Panc1 (cell line): ENCODE data around the gene CCND1. TPM values are rescaled to one million over a fixed set of nuclear protein-coding genes. Genes with fewer than 3 reads are reported as not detected.

Experiments
- ATAC-seq: fragments of 200-7000 bp; cut with Tn5 transposase; 2 replicates; pipeline ENCODE4 v1.9.1; 2020; ENCODE audit warnings: mild to moderate bottlenecking, moderate library complexity
- BruUV-seq: library from RNA; stranded (reverse); fragments of 400-500 nt; replicated peaks from 2 replicates; lab custom pipeline; 2021; lab: Mats Ljungman, UMichigan
- CTCF ChIA-PET: fragments of 300-600 bp; sonication (Branson Sonifier 250); formaldehyde crosslinking; loops from one replicate; lab custom pipeline; 2022; ENCODE audit warnings: antibody characterized with exemption; lab: Charles Lee
- POLR2A ChIA-PET: fragments of 300-600 bp; sonication (Branson Sonifier 250); formaldehyde crosslinking; loops from one replicate; lab custom pipeline; 2022; ENCODE audit warnings: antibody characterized with exemption; lab: Charles Lee
- DNase-seq: peaks from one replicate; pipeline ENCODE4 v3.0.0-alpha.2; 2010; ENCODE audit warnings: low read depth, low spot score
- H3K27ac ChIP-seq: 2 replicates; pipeline ENCODE4 v1.5.1; 2011; ENCODE audit warnings: mild to moderate bottlenecking, low read length, inconsistent platforms
- H3K27me3 ChIP-seq: fragments of 200-500 bp; sonication (Bioruptor generic); 2 replicates; pipeline ENCODE4 v1.6.0; 2014; ENCODE audit warnings: low read length, inconsistent platforms; ENCODE audit not compliant: control insufficient read depth, insufficient read depth
- H3K36me3 ChIP-seq: fragments of 200-500 bp; sonication (Bioruptor generic); 2 replicates; pipeline ENCODE4 v1.5.1; 2014; ENCODE audit warnings: inconsistent platforms, mild to moderate bottlenecking, low read length, moderate library complexity; ENCODE audit not compliant: control insufficient read depth, insufficient read depth
- H3K4me1 ChIP-seq: 2 replicates; pipeline ENCODE4 v1.5.1; 2011; ENCODE audit warnings: inconsistent platforms, mild to moderate bottlenecking, low read length, moderate library complexity; ENCODE audit not compliant: control insufficient read depth, insufficient read depth
- H3K4me3 ChIP-seq, 2 experiments: 2 replicates each; pipeline ENCODE4 v1.5.1; 2011 to 2012; ENCODE audit warnings: low read depth in 2 of 2, low read length in 2 of 2, mild to moderate bottlenecking in 2 of 2, inconsistent platforms in 1 of 2, moderate library complexity in 1 of 2
- H3K9me3 ChIP-seq: fragments of 200-500 bp; sonication (Bioruptor generic); 2 replicates; pipeline ENCODE4 v1.5.1; 2014; ENCODE audit warnings: low read depth, mild to moderate bottlenecking, inconsistent platforms, low read length, moderate library complexity; ENCODE audit not compliant: control insufficient read depth, insufficient read depth
- CTCF ChIP-seq: fragments of 450-650 bp; IDR thresholded peaks from 2 replicates; pipeline ENCODE4 v1.5.1; 2017; ENCODE audit warnings: mild to moderate bottlenecking
- POLR2AphosphoS5 ChIP-seq: IDR thresholded peaks from 2 replicates; pipeline ENCODE4 v1.6.1; 2012; ENCODE audit warnings: mild to moderate bottlenecking, low read depth, low read length, moderate library complexity
- SIN3A ChIP-seq: IDR thresholded peaks from 2 replicates; pipeline ENCODE4 v1.6.1; 2012; ENCODE audit warnings: low read depth, mild to moderate bottlenecking, low read length, moderate library complexity, borderline replicate concordance; ENCODE audit not compliant: insufficient read depth
- TCF7L2 ChIP-seq: IDR thresholded peaks from 2 replicates; pipeline ENCODE4 v1.6.1; 2011; ENCODE audit warnings: mild to moderate bottlenecking, low read depth, low read length, inconsistent platforms
- in situ Hi-C: cut with HindIII; loops from 2 replicates; pipeline ENCODE4 v1.10.0; 2016; ENCODE audit warnings: low sequenced_read_pairs, low pct_unique_long_range_greater_than_20kb
- intact Hi-C: fragments of 100-400 bp; cut with micrococcal nuclease; formaldehyde crosslinking; loops from one replicate; pipeline ENCODE4 v1.10.0; 2022; ENCODE audit not compliant: unreplicated experiment
- total RNA-seq: library from RNA; stranded (reverse); gene quantifications from one replicate; pipeline ENCODE4 v1.2.1, GENCODE V29; 2021; ENCODE audit not compliant: unreplicated experiment
- TF ChIP-seq, protein P1 (sequence below), 2 experiments: IDR thresholded peaks; 2 replicates each; pipeline ENCODE4 v1.6.1; 2011 to 2012; ENCODE audit warnings: low read depth in 2 of 2, control low read depth in 1 of 2, low read length in 1 of 2, mild to moderate bottlenecking in 1 of 2, moderate library complexity in 1 of 2; ENCODE audit not compliant: insufficient read depth in 1 of 2

The CCND1 gene
- total RNA-seq, 1 experiment from 2014 or later = 259 TPM

DNA sequence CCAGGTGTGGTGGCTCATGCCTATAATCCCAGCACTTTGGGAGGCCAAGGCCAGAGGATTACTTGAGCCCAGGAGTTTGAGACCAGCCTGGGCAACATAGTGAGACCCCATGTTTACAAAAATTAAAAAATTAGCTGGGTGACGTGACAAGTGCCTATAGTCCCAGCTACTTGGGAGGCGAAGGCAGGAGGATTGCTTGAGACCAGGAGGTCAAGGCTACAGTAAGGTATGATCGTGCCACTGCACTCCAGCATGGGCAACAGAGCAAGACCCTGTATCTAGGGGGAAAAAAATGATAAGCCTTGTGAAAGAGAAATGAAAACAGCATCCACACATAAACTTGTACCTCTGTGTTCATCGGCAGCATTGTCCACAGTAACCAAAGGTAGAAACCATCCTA, 8.1 kb upstream of the CCND1 start:
- ChIA-PET CTCF (no interaction called here), POLR2A (no interaction called here)
- Histone ChIP-seq H3K27me3 (no peaks in the 10 kb centered on the region), H3K27ac (no peak overlapping the region), H3K4me1 (peaks cover 22% of the 10 kb centered on the region), H3K9me3 (no peaks in the 10 kb centered on the region), H3K36me3 (no peaks in the 10 kb centered on the region; the same call in 1 of the 2 replicates), H3K4me3 (no peak overlapping the region)
- ATAC-seq (no peak), DNase-seq (no peak)
- no peak for TF ChIP-seq CTCF
- TF ChIP-seq SIN3A = no peak
- TF ChIP-seq, protein P1, sequence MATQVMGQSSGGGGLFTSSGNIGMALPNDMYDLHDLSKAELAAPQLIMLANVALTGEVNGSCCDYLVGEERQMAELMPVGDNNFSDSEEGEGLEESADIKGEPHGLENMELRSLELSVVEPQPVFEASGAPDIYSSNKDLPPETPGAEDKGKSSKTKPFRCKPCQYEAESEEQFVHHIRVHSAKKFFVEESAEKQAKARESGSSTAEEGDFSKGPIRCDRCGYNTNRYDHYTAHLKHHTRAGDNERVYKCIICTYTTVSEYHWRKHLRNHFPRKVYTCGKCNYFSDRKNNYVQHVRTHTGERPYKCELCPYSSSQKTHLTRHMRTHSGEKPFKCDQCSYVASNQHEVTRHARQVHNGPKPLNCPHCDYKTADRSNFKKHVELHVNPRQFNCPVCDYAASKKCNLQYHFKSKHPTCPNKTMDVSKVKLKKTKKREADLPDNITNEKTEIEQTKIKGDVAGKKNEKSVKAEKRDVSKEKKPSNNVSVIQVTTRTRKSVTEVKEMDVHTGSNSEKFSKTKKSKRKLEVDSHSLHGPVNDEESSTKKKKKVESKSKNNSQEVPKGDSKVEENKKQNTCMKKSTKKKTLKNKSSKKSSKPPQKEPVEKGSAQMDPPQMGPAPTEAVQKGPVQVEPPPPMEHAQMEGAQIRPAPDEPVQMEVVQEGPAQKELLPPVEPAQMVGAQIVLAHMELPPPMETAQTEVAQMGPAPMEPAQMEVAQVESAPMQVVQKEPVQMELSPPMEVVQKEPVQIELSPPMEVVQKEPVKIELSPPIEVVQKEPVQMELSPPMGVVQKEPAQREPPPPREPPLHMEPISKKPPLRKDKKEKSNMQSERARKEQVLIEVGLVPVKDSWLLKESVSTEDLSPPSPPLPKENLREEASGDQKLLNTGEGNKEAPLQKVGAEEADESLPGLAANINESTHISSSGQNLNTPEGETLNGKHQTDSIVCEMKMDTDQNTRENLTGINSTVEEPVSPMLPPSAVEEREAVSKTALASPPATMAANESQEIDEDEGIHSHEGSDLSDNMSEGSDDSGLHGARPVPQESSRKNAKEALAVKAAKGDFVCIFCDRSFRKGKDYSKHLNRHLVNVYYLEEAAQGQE (IDR thresholded peaks at IDR 0.05; ENCODE audit: insufficient read depth in 1 of 2, low read depth in 2 of 2, low read length in 1 of 2) = no peak
- TF ChIP-seq POLR2AphosphoS5 = no peak
- TF ChIP-seq TCF7L2 = no peak
- intact Hi-C loops = no loop called here
- no TSS peak for BruUV-seq
- in situ Hi-C loops = no loop called here

DNA sequence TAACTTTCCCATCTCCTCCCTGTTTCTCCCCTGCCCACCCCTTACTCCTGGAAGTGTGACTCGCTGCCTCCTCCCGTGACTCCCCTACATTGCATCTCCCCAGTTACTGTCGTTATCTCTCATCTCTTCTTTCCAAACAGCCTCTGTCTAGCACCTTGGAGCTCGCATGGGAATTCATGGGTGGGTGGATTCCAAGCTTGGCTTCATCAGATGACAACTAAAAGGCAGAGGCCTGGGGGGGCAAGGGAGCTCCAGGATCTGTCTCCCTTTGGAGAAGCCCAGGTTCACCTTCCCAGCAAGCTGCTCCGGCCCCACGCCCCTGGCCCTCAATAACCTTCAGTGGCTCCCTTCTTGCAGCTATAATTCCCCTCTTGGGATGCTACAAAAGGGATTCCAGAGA, 6.9 kb upstream of the CCND1 start:
- no peak overlapping the region for H3K4me3 ChIP-seq
- ChIA-PET CTCF (no interaction called here), POLR2A (interaction anchor here (0.6 kb wide), 1 partner anchor 544 kb away, joined by 3 read pairs; no protein-coding TSS in a partner anchor)
- intact Hi-C loops = no loop called here
- BruUV-seq = no TSS peak
- no peak overlapping the region for H3K27ac ChIP-seq
- H3K36me3 ChIP-seq = no peaks in the 10 kb centered on the region; the same call in 1 of the 2 replicates
- TF ChIP-seq, protein P1 (IDR thresholded peaks at IDR 0.05; ENCODE audit: insufficient read depth in 1 of 2, low read depth in 2 of 2, low read length in 1 of 2) = no peak
- no peak for TF ChIP-seq POLR2AphosphoS5
- TF ChIP-seq CTCF = no peak
- TF ChIP-seq TCF7L2 = no peak
- TF ChIP-seq SIN3A = no peak
- no peaks in the 10 kb centered on the region for H3K27me3 ChIP-seq
- H3K9me3 ChIP-seq = no peaks in the 10 kb centered on the region
- no peak for DNase-seq
- no peak for ATAC-seq
- peaks cover 27% of the 10 kb centered on the region for H3K4me1 ChIP-seq
- in situ Hi-C loops = no loop called here
